NCI-H82 treated with DMSO at 0.1 percent for 48 hours (cell line): ENCODE measurements around the gene TRMT44.
"Not testable (repeated sequence)": the region's sequence is repeated elsewhere in the genome, so short reads cannot be mapped to it uniquely, and the experiment has no call there.

ENCODE experiments used
- DNase-seq: peaks from one replicate; lab custom pipeline; 2025; ENCODE audit not compliant: unreplicated experiment; lab: John Stamatoyannopoulos, UW

The TRMT44 gene

GRCh38 chr4:8491478-8491877 is 50.9 kb downstream of the TRMT44 start:
- DNase-seq, result not testable (repeated sequence)

GRCh38 chr4:8492174-8492573 is 51.6 kb downstream of the TRMT44 start:
- no peak for DNase-seq

DNA sequence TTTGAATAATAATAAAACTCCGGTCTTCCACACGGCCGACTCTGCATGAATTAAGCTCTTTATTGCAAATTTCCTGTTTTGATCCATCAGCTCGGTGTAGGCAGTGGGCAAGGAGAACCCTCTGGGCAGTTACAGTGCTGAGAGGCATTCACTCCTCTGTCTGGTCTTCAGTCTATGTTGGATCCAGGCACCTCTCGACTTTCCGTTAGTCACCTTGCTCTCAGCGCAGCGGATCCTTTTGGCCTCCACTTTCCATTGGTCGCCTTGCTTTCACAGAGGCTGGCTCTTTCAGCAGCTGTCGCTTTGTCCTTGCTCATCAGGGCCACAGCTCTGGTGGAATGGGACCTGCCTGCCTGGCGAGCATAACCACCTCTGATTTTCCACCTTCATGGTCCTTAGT is 52.9 kb downstream of the TRMT44 start:
- DNase-seq, result no peak

- DNase-seq, result no peak
These were observed 53.6 kb downstream of the TRMT44 start for GRCh38 chr4:8494218-8494617.

DNA sequence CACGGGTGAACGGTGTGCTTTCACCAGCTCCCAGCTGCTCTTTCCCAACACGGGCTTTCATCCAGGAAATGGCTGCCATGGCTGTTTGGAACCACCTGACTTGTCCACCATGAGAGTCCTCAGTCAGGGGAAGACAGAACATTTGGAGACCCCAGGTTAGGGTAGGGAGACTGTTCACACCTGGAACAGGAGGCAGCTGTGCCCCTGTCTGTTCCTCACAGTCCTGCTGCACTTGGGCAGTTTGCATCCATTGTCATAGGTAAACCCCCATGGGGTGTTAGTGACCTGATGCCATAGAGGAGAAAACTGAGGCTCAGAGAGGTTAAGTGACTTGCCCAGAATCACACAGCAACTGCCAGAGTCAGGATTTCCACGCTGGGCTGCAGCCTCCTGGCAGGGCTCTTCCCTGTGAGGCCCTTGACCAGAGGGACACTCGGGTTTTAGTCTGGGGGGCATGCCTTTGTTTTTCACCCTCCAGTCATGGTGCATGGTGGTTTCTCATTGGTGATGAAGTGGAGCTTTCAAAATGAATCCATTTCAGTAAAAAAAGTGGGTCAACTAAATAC is 54.5 kb downstream of the TRMT44 start:
- no peak for DNase-seq

DNA sequence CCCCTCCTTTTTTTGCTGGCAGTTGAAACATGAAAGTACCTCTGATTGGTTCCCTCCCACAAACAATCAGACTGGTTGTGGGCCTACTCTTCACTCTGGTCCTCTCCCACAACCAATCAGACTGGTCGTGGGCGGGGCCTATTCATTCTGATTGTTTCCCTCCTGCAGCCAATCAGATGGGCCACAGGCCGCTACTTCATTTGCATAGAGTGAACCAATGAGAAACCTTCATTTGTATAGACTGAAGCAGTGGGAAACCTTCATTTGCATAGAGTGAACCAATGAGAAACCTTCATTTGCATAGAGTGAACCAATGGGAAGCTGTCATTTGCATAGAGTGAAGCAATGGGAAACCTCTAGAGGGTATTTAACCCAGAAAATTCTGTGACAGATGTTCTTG is 55.2 kb downstream of the TRMT44 start:
- no peak for DNase-seq

- no peak for DNase-seq
These were observed 57.2 kb downstream of the TRMT44 start for GRCh38 chr4:8497762-8498161.

DNA sequence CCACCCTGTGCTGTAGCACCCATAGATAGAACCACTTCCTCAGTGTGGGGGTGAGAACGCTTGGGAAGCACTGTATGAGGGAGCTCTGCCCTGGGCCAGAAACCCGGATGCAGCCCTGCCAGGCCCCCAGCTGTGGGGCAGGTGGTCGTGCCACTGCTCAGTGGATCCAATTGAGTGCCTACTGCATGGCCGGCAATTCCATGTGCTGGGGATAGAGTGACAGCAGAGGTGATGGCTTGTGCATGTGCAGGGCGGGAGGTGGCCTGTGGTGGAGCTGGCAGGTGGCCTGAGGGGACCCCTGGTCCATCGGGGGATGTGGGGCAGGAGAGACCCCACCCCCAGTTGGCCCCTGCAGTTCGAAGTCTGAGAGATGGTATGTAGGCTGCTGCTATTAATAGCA is 60.4 kb downstream of the TRMT44 start:
- DNase-seq, result no peak

DNA sequence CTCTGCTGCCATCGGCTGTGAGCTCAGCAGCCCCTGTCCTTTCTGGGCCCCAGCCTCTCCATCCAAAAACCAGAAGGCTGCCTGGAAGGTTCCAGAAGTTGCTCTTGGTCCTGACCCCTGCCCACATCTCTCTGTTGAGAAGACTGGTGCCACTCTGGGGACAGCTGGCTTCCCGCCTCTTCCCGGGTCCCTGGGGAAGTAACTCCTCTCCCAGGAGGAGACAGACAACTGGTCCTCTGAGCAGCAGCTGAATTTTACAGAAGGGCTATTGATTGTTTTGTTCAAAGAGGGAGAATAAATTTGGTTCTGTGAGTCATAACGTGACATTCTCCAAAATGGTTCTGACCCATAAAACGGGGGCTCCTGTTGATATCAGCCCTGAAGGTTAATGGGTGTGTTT is 61.2 kb downstream of the TRMT44 start:
- DNase-seq, result no peak

- DNase-seq, result no peak
These were observed 61.8 kb downstream of the TRMT44 start for GRCh38 chr4:8502371-8502770.

DNA sequence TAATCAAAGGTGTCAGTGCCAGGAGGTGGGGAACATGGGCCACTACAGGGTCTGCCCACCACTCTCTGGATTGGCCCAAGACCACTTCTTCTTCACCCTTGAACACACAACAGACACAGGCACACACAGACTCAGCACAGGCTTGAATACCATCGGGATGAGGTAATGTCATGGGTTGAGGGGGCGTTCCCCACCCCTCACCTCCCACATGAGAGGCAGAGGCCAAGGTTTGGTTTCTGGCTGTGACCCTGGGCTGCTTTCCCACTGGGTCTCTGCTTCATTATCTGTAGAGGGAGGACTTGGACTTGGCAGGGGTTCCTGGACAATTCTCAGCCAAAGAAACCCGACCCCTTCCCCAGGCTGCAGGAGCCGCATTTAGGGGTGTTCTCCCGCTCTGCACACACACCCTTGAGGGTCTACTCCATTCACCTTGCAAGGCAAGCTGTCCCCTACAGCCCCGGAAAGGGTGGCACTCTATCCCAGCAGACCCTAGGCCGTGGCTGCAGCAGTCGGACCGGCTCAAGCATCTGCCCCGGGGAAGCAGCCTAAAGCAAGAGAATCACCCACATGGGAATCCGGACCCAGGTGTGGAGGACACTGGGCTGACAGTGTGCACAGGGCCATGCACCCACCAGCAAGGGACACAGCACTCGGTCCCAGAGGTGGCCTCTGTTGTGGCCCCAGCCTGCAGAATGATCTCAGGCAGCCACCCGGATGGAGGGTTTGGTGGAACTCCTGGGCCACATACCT is 62.4 kb downstream of the TRMT44 start:
- DNase-seq, result no peak

DNA sequence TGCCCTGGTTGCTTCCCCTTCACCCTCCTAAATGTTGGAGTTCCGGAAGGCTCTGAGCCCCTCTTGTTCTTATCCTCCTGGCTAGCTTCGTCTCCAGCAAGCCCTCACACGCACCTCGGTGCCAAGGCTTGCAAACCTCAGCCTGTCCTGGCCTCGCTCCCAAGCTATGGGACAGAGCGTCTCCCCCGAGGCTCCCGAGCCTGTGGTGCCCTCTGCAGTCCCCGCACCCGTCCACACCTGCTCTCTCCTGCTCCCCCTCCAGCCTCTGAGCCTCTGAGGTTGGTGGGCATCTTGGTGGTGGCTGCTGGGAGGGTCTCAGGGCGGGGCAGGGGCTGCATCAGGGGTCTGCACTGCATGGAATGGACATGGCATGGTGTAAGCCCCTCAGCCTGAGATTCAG is 63.2 kb downstream of the TRMT44 start:
- DNase-seq, result no peak

DNA sequence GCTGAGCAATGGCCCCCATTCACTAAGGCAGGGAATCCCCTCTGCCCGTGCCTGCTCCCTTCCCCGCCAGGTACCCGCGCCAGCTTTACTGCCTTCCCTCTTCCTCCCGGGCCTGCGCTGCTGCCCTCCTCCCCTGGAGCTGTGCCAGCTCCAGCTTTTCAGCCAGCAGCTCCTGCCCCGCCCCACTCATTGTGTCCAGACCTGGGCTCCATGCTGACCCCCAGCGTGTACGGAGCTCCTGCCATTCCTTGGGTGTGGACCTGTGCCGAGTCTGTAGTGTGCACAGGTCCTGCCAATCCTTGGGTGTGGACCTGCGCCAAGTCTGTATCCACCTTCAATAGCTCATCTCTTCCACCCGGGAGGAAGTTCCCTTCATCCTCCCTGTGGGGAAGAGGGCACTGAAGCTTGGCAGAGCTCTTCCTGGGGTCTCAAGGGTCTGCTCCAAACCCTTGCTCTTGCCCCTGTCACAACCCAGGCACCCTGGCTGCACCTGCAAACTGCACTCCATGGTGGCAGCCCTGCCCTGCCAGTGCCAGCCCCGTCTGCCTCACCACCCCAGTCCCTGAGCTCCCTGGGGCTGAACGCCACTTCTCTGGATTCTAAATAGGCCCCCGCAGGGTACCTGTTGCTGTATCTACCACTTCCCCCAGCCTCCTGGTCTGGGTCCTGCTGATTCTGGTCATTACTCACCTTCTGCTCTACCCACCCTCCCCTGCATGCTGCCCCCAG is 63.9 kb downstream of the TRMT44 start:
- DNase-seq, result no peak

DNA sequence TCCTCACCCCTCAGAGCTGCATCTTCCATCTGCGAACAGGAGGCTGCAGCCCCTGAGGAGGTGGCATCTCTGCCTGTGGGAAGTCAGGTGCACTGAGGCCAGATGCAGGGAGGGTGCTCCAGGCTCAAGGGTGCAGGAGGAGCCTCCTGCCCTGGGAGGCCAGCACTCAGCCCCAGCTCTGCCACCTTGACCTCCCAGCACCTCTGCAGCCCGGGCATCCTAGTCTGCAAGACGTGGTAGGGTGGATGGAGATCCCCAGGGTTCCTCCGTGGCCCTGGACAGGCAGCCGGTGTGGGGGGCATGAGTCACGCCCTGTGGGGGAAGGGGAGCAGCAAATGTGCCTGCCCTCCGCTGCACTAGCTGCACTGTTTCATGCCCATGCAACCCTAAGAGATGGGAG is 64.7 kb downstream of the TRMT44 start:
- no peak for DNase-seq

DNA sequence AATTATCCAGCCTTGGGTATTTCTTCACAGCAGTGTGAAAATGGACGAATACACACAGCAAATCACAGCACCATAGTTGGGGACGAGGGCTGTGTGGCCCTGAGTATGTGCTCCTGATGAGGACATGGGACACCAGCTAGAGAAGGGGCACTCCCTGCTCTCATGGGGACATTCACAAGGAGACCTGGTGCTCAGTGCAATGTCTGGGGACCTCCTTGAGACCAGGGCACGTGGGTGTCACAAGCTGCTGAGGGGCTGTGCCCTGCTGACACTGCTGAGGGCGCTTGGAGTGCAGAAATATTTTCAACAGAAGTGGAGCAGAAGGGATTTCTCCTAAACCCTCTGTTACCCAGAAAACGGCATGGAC is 65.4 kb downstream of the TRMT44 start:
- no peak for DNase-seq

DNA sequence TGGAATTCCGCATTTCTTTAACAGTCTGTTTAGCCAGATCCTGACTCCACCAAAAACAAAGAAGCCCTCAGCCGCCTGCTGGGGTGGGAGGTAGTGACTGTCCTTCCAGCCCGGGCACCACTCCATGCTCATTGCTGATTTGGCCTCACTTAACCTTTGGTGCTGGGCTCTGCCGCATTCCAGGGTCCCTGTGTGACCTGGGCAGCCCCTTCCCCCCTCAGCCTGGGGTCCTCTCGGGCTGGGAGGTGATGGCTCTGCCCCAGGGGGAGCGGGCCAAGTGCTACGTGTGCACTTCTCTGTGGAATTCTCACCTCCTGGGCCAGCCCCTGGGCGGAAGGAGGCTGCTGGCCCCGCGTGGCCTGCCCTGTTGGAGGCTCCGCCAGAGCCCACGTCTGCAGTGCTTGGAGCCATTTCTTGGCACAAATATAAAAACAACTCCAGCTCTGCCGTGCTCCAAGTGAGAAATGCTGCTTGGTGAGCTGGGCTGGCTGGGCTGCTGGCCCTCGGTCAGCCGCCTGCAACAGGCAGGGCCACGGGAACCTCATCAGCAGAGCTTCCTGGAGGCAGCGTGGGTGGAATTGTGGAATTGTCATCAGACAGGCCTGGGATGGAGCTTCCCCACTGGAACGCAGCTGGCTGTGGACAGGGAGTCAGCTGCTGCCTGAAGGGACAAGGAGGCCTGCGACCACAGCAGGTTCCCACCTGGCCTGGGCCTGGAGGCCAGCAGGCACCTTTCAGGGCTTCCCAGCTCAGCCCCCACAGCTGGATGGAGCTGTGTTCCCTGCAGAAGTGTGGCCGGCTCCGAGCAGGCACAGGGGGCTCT is 66.0 kb downstream of the TRMT44 start:
- no peak for DNase-seq

DNA sequence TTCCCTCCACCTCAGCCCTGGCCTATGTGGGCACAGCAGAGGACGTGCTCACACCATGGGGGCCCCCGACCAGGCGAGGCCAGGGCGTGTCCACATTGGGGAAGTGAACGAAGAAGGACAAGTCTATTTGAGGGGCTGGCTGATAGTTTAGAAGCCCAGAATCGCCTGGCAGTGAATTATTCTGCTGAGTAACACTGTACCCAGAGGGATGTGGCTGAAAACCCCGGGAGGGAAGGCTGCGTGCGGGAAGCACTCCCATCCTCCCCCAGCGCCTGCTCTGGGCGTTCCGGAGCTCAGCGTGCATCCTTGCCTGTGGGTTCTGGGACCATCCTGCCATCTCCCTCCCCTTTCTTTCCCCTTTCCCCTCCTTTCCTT is 66.6 kb downstream of the TRMT44 start:
- DNase-seq, result no peak

GRCh38 chr4:8507624-8508023 is 67.0 kb downstream of the TRMT44 start:
- no peak for DNase-seq

DNA sequence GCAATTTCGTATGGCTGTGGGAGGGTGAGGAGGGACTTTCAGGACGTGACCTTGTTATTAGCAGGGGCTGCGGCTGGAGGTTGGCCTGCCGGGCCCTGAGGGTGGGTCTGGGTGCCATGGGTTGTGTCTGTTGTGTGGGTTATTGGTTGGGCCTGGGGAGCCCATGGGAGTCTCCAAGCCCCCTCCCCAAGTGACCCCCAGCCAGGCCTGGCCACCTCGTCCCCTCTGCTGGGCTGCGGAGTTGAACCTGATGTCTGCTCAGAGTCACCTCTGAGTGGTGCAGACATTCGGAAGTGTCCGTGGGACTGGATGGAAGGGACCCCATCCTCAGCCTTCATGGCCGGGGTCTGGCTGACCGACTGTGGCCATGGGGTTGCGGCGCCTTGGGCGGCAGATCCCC is 67.7 kb downstream of the TRMT44 start:
- DNase-seq, result no peak

- no peak for DNase-seq
These were observed 68.2 kb downstream of the TRMT44 start for GRCh38 chr4:8508740-8509139.

GRCh38 chr4:8509311-8509950 is 68.9 kb downstream of the TRMT44 start:
- DNase-seq, result no peak
